Heart left ventricle (tissue), 13 donors: ENCODE results near the gene HOXB2.

Experiments used
- POLR2A ChIP-seq, 2 donors: fragments of 450-650 bp; IDR thresholded peaks; one replicate each; pipeline ENCODE4 v1.6.1; 2017; ENCODE audit warnings: antibody characterized with exemption in 2 of 2, mild to moderate bottlenecking in 2 of 2, moderate library complexity in 2 of 2
- TF ChIP-seq, protein P1 (sequence below), 12 donors: fragments of 200-600 bp; sonication (generic) in 4 of 12; IDR thresholded peaks; one replicate each; pipeline versions ENCODE4 v1.5.0 to v1.8.0; 2018 to 2022; ENCODE audit warnings: antibody characterized with exemption in 12 of 12, mild to moderate bottlenecking in 5 of 12
- donor health status: ischemic (EF 13 %, LVEDD 7.1; RV severe dilation, severe dysfunction).
- donor health status: DM: no; HTN: yes; CAD: no.
- donor health status: DM: no; HTN: no; CAD: no.
- donor health status: ischemic (EF 25% LVEDD 6.9; RV normal size, moderate dysfunction).
- donor health status: ischemic (EF 25% LVEDD 5.7; RV mildly dilated, moderate dysfunction).
- donor health status: ischemic (EF 35%, LVEDD 5.7; RV mildly dilated, moderate dysfunction).
- donor health status: nonischemic (EF 11% LVEDD 7.7; RV severe dilation, severe dysfunction).
- donor health status: DM: yes; HTN: yes; CAD: no.
- donor health status: PGD.
- donor health status: ischemic (EF 29% LVEDD 5.4; RV normal size, mild dysfunction).
- donor health status: nonischemic (EF 23%, LVEDD 6.1; RV moderate dilation, normal function).

DNA sequence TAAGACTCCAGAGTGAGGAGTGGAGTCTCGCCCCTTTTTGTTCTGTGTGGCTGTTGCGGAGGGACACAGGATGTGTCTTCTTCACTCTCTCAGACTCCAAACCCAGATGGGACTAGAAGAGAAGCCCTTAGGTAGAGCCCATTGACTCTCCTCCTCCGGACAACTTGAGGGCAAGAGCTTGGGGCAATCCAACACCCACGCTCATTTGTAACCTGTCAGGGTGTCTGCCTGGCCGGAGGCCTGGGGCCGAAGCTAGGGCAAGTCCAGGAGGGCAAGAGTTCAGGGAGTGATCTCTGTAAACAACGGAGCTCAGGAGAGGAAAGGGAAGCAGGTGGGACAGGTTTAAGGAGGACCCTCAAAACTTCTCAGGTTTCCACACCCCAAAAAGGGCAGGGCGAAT lies 12.6 kb downstream of the HOXB2 start:
- TF ChIP-seq, protein P1, sequence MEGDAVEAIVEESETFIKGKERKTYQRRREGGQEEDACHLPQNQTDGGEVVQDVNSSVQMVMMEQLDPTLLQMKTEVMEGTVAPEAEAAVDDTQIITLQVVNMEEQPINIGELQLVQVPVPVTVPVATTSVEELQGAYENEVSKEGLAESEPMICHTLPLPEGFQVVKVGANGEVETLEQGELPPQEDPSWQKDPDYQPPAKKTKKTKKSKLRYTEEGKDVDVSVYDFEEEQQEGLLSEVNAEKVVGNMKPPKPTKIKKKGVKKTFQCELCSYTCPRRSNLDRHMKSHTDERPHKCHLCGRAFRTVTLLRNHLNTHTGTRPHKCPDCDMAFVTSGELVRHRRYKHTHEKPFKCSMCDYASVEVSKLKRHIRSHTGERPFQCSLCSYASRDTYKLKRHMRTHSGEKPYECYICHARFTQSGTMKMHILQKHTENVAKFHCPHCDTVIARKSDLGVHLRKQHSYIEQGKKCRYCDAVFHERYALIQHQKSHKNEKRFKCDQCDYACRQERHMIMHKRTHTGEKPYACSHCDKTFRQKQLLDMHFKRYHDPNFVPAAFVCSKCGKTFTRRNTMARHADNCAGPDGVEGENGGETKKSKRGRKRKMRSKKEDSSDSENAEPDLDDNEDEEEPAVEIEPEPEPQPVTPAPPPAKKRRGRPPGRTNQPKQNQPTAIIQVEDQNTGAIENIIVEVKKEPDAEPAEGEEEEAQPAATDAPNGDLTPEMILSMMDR (IDR thresholded peaks at IDR 0.05) = no peak
- TF ChIP-seq POLR2A (IDR thresholded peaks at IDR 0.05) = no peak
